Stimulated activated CD4-positive, alpha-beta T cell treated with anti-CD3 and anti-CD28 coated beads, Interleukin-15, amount 100 ng/mL, for 48 hours (primary cell): Measurements from ENCODE around the gene TICAM2.

Experiments used
- DNase-seq, 2 donors: peaks; one replicate each; pipeline ENCODE4 v3.0.0-alpha.2; 2020; ENCODE audit warnings: low read depth in 2 of 2

TICAM2 gene

DNA sequence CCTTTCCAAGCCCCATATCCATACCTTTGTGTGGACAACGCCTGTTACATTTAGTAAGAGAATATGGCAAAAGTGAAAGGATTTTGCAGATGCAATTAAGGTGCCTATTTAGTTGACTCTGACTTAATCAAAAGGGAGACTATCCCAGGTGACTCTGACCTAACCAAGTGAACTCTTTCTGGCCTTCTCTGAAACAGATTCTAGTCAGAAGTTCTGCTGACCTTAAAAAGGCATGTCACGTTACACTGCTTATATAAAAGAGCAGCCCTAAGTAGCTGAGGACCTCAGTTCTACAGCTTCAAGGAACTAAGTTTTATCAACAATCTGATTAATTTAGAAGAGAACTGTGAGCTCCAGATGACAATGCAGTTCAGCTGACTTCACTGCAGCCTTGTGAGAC, 5.7 kb upstream of the TICAM2 start:
- DNase-seq = no peak

DNA sequence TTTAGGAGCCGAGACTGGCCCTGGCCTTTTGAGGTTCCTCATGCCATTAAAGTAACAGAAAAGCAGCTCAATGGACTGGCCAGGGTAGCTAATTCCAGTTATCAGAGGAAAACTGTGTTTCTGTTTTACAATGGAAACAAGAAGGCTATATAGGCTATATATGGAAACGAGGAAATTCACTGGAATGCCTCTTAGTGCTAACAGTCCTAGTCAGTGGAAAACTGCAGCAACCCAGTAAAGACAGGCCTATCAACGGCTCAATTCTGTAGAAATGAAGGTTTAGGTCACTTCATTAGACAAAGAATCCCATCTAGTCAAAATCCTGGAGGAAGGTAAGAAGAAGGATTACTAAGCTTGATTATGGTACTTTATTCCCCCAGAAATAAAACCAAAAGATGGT, 3.2 kb upstream of the TICAM2 start:
- no peak for DNase-seq

DNA sequence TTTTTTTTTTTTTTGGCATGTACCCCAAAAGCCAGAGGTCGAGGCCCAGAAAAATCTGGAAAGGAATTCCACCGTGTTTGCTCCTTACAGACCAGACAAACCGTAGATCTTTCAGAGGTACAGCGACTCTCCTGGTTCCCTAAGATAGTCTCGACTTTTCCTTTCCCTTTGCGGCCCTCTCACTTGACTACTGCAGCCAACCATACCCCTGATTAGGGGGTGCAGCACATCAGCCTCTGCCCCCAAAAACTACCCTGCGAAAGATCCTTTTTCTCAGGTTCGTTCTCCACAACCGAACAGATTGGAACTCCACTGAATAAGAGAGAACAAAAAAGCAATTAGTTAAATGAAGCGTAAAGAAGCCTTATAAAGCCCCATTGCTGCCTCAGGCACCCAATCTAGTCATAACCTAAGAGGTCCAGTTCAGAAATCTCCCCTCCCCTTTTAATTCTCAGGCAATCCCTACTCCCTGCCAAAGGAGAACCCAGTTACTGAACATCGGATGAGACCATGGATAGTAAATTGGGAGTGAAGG, 379 bp upstream of the TICAM2 start:
- no peak for DNase-seq

DNA sequence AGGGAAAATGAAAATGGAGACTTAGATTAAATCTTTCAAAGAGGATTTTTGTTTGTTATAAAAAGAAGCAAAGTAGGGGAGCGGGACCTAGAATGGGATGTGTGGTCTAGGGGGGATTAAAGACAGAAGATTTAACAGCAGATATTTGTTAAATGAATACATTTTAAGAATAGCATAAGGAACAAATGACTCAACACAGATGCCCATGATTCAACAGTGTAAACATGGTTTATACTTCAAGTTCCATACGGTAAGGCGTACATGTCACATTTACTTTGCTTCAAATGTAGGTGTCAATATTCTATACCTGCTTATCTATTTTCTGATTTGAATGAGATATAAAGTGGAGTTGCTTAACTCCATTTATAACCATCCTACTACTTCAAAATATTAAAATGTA, 1.5 kb downstream of the TICAM2 start:
- DNase-seq = no peak

DNA sequence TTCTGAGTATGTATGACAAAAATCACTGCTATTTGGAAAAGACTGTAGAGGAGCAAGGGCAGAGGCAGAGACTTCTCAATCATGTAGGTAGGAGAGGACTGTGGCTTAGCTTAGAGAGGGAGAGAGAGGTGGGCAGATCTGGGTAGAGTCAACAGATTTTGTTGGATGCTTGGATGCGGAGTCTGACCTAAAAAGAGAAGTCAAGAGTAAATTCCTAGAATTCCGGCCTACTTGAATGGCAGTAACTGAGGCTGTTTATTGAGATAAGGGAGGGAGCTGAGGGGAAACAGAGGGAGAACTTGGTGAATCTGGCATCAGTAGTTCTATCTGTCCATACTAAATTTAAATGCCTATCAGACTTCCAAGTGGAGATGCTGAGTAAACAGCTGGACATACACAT, 2.4 kb downstream of the TICAM2 start:
- DNase-seq = no peak

DNA sequence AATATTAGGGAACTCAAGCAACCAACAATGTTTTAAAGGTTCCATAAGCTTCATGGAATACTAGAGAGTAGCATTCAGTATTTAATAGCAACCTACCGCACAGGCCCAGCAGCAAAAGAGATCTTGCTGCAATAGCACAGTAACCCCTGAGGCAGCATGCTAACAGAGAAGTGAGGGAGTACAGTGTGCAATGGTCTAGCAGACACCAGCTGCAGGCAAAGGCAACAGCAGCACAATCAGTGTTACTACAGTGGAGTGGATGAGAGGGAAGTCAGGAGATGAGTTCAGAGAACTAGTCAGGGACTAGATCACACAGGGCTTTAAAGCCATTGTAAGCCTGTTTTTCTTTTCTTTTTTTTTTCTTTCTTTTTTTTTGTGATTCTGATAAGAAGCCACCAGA, 2.8 kb downstream of the TICAM2 start:
- DNase-seq = no peak

DNA sequence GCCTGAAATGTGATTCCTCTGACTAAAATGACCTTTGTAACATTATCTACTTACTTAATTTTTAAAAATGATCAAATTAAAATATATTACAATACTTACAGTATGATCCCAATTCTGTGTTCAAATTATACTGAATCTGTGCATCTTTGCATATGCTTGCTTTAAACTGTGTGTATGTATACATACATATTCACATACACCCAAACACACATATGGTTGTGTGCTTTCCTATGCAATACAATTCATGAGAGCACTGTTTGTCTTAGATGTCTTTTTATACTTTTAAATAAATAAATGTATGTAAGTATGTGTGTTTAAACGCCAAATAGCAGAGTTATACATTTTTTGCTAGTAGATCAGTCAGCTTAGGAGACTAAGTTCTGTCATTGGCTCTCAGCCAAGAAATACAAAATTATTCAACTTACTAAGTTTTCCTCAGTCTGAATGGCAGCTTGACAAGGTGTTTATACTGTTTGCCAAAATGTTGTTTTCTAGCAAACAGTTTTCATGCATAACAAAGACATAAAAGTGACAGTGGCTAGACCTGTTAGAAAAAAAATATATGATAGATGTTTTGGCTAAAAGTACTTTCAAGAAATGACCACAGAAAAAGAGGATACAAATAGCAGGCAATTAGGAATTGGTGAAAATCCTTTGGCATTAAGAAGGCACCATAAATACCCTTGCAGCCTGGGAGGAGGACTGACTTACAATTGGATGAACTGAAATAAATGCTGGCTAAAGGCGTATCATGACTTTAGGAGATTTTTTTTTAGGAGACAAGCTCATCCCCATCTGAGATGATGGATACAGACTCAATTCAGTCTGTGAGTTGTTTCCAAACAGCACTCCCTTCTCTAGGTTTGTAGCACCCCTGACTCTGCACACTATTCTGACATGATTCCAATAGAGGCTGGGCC, 7.9 kb downstream of the TICAM2 start:
- no peak for DNase-seq

DNA sequence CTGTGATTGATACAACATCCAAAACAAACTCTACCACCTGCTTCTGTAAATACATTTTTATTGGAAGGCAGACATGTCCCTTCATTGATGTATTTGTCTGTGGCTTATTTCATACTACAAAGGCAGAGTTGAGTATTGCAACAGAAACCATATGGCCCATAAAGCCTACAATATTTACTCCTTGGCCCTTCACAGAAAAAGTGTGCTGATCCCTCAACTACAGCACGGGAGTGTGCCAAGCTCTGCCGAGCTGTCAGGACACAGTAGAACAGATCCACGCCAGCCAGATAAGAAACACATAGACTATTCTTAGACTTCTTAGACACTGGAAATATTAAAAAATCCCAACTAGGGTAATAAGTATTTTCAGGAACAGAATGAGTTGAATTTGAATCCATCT, 13.2 kb downstream of the TICAM2 start:
- DNase-seq = no peak

DNA sequence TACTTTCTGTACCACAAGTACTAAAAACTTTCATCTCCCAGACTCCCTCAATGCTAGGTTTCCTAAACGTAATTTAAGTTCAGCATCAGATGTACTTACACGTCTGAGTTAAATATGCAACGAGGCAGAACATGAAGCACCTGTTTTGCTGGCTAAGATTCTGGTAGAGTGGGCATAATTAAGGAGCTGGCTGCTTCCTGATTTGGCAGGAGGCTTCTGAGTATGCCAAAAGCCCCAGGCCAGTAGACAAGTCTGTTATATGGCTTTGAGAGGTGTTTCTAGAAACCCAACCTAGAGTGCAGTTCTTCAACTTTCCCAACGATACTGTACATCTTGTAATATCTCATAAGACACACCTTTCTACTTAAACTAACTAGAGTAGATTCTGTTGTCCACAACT, 13.6 kb downstream of the TICAM2 start:
- no peak for DNase-seq

DNA sequence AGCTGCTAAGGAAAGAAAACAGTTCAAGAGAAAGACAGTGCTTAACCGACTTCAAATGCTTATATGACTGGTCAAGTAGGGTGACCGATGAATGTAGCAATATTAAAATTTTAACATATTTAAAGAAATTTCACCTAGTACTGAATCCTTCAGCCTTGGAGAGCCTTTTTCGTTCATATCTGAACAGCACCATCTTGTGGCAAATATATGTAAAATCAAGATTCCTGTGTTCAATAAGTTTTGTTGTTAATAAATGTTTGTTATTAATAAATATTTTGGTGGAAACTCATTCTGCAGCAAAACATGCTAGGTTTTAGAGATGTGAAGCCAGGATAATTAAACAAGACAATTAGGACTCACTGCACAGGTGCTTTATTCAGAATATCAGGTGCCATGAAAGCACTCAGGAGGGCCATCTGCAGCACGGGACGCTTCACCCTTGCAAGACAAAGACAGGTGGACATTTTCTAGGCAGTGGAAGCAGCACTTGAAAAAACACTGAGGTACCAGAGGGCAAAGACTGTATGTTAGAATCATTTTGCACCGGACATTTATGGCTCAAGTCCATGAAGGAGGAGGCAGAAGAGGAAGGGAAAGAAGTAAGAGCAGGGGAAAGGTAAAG, 15.6 kb downstream of the TICAM2 start:
- no peak for DNase-seq

DNA sequence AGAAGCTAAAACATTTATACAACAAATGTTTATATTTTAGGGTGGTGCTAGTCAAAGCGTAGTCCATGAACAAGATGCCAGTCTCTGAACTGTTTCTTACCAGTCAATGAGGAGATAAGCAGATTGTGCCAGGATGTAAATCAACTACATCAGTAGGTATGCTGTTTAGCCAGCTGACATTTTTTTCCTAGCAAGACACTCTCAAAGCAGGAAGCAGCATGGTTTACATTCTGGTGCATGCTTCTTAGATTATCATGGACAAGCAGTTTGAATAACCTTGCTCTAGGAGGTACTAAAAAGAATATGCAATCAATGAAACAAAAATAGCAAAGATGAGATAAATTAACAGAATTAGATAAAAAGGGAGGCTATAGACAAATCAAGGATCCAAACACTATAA, 17.0 kb downstream of the TICAM2 start:
- no peak for DNase-seq

DNA sequence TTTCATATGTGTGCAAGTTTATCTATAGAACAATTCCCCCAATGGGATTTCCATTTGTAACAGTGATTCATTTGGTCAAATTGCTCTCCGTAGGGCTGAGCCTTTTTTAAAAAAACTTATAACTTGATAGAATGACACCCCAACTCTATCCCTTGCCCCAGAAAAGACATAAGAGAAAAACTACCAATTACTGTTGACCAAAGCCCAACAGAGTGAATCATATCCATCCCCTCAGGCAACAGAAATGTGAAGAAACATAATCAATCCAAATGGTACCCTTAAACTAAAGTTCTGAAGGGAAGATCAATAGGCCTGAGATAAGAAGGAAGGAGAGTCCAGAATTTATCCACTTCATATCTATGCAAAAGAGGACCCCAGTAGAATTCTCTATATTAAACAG, 17.8 kb downstream of the TICAM2 start:
- DNase-seq = no peak

DNA sequence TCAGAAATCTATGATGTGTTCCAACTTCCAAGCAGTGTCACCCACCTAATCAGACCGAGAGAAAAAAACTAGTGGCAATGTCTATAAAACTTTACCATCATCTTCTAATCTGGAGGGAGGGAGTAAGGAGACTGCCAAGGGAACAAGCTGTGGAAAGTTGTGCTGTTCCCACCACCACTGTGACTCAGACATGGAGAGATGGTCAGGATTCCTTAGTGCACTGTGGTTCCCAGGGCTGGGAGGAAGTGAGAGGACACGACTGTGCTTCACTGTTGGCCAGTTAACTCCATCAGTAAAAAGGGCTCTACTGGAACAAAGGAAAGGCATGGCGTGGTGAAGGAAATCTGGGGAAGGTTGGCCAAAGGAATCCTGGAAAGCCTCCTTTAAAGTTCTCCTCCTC, 18.8 kb downstream of the TICAM2 start:
- no peak for DNase-seq

DNA sequence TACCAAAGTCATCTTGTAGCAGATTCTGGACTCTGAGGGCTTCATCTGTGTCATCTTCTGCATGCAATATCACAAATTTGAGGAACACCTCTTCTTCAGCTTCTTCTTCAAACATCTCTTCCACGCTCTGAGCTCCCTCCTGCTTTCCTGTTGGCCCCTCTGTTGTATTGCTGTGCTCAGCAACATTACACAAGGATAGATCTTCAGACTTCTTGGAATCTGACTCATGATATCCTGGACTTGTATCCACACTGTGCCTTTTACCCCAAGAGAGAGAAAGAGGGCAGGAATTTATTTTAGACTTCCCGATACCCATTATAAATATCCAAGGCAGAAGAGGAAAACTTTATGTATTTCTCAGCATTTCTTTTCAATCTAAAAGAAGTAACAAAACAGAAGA, 21.3 kb downstream of the TICAM2 start:
- DNase-seq = no peak

DNA sequence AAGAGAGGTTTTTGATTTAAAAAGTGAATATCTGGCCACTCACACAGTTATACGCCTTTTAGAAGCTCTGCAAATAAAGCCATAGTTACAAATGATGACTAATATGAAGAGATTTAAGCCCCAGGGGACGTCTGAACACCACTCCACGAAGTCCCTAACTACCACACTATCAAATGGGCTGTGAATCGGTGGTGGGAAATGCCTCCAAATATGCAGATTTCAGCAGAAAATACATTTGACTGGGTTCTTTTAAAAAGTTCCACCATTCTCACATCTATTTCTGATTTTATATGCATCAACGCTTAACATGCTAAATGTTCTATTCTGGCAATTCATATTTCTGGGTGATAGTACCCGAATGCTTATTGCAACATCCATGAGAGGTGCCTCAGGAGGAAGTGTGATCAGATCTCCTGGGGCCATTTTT, 22.5 kb downstream of the TICAM2 start:
- DNase-seq = no peak

DNA sequence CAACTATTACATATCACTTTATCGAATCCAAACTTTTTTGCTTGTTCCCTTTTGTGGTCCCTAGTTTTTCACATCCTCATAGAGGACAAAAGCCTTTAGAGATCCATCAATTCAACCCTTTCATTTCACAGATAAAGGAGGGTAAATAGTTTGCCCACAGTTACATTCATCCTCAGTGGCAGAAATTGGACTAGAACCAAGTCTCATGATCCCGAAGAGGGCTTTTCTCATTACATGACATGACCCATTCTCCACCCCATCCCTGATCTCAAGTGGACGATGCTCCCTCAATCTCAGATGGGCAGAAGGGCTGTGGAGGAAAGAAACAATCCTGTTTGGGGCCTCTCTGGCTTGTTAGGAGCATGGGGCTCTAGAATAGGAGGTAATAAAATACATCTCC, 23.1 kb downstream of the TICAM2 start:
- DNase-seq = no peak

DNA sequence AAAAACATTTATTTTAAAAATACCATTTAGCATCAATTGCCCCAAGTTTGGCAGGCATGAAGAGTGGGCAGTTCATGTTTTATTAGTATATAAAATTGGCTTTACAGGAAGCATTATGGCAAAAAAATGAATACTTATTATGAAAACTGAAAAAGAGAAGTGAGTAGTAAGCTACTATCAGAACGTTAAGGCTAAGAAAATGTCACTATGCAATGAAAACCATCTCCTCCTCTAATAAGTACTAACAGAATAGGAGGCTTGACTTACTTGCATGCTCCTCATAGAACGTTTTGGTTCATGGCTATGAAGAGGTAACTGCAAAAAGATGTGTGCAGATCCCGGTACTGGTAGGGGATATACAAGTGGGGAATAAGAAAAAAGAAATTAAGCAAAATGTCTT, 23.6 kb downstream of the TICAM2 start:
- DNase-seq = no peak

DNA sequence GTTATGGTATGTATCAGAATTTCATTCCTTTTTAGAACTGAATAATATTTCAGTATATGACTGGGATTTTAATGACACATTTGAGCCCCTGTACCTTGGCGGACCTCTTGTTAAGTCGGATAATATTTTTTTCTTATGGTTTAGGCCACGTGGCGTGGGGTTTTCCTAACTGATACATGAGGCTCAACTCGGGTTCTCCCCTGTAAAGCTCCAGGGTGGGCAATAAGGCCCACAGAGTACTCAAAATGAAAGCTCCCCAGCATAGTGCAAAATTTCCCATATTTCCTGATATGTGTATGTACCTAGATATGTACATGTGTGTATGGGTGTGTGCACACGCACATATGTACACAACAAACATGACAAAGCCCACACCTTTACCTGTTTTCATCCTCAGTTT, 24.5 kb downstream of the TICAM2 start:
- no peak for DNase-seq

DNA sequence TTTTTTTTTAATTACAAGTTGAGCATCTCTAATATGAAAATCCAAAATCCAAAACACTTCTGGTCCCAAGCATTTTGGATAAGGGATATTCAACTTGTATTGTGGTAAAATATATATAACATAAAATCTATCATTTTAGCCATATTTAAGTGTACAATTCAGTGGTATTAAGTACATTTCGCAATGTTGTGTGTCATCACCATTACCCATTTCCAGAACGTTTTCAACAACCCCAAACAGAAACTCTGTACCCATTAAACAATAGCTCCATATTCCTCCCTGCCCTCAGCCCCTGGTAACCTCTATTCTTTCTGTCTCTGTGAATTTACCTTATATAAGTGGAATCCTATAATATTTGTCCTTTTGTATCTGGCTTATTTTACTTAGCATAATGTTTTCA, 24.9 kb downstream of the TICAM2 start:
- no peak for DNase-seq

DNA sequence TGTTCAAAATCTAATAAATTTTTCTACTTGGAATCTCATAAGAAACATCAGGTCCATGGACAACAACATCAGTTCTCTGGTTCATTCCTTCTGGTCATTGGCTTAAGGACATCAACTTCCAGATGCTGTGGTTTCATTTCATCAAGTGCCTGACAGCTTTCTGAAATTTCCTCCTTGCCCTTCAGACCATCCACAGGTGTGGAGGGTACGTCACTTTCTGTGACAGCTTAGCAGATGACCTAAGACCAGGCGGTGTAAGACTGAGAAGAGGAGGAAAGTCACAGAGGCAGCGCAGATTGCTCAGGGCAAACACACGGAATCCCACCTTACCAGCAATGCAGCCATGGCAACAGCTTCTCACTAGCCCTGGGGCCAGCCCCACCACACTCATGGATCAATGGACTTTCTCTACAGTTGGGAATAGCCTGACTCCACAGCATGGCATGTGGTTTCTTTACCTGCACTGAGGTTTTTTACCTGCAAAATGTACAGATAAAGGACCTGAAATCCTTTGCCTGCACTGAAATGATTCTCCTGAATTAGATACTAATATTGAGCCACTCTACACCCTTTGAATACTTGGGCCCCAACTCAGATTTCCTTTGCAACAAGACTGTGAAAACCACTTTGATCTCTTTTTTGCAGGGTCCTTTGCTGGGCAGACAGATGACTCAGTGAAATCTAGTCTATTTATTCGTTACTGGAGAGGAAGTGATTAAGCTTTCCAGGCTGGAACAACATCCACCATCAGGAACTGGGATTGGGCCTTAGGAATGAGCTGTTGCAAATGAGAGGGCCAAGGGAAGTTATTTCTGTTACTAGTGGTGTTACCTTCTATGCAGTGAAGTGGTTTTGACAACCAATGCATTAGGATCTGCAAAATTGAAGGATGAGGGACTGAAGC, 26.9 kb downstream of the TICAM2 start:
- no peak for DNase-seq

DNA sequence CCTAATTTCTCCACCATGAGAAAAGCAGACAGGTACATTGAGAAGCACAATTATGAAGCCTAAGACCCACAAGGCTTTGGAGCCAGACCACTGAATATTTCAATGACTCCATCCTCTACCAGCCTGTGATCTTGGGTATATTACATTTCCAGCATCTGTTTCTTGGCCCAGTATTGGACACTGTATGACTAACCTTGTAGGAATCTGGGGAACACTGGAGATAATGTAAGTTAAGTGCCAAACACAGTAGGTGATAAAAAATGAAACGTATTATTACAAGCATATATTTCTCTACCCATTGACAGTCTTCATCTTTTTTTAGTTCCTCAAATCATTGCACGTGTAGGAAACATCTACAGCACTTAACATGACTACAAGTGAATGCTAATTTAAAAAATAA, 29.1 kb downstream of the TICAM2 start:
- DNase-seq = no peak

DNA sequence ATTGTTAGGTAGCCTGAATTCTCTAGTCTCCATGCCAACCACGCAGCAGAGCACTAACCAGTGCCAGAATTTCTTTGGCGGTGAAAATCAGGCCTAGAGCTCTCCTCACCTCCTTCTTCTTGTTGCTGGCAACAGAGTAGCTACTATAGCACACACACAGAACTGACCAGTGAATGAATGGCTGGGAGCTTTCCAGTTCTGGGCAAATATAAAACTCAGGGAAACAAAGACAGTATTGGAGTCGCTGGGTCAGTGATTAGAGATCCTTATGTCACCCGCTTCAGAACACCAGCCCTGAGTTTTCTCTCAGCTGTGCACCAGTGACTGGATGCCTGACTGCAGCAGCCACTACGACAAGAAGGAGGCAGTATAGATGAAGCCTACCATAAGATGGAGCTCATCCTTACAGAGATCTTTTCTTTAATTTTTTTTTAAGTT, 30.8 kb downstream of the TICAM2 start:
- DNase-seq = no peak
